Sigmoid colon (tissue), 3 donors: Measurements from ENCODE around the gene CEP250.

ENCODE experiments used
- CTCF ChIP-seq, 4 experiments: fragments of 450-650 bp in 3 of 4; fragments of 200-600 bp in 1 of 4; IDR thresholded peaks; one replicate each; pipeline ENCODE4 v1.5.1; 2016 to 2019; ENCODE audit warnings: antibody characterized with exemption in 4 of 4, mild to moderate bottlenecking in 3 of 4, moderate library complexity in 2 of 4
- POLR2A ChIP-seq, 2 donors: fragments of 450-650 bp; IDR thresholded peaks; one replicate each; pipeline ENCODE4 v1.6.1; 2016; ENCODE audit warnings: antibody characterized with exemption in 2 of 2, mild to moderate bottlenecking in 2 of 2, moderate library complexity in 2 of 2

GRCh38 chr20:35558451-35558850, 103.1 kb downstream of the CEP250 start:
- TF ChIP-seq POLR2A (IDR thresholded peaks at IDR 0.05), result no peak
- no peak for TF ChIP-seq CTCF (IDR thresholded peaks at IDR 0.05)
